ENCODE measurements around the gene ELMO3. TPM values are rescaled to one million over a fixed set of nuclear protein-coding genes. Genes with fewer than 3 reads are reported as not detected.

Gene ELMO3
- total and polyA plus RNA-seq, 2 donors (not counting 3 experiments of a cell fraction or from before 2014, with no cell fraction given) = 3.9 to 5.7 TPM

DNA sequence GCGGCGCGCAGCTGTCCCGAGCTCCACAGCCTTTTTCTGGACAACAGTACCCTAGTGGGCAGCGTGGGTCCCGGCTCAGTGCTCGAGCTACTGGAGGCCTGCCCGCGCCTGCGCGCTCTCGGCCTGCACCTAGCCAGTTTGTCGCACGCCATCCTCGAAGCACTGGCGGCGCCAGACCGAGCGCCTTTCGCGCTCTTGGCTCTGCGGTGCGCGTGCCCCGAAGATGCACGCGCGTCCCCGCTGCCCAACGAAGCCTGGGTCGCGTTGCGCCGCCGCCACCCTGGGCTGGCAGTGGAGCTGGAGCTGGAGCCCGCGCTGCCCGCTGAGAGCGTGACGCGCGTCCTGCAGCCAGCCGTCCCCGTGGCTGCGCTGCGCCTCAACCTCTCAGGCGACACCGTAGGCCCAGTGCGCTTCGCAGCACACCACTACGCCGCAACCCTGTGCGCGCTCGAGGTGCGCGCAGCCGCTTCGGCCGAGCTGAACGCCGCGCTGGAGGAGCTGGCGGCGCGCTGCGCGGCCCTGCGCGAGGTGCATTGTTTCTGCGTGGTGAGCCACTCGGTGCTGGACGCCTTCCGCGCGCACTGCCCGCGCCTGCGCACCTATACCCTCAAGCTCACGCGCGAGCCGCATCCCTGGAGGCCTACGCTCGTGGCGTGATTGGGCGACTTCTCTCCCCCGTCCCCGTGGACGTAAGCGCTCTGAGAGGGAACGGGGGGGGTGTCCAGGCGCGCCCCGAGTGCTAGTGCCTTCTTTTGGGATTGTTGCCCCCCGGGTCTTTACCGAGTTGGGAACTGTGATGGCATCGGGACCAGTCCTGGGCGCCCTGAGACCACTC, 35.5 kb upstream of the ELMO3 start:
- H3K9me1 ChIP-seq (replicated peaks; ENCODE audit: control insufficient read depth, extremely low read depth, insufficient read depth, low read length) = no peaks in the 10 kb centered on the region
- ChIA-PET POLR2A (no interaction called here), CTCF (interaction anchor here (0.7 to 3.4 kb wide), 6 partner anchors 8 to 145 kb away, joined by 3 to 23 read pairs (median 6); no protein-coding TSS in a partner anchor)
- peak overlapping the region; percentile 38 for H2AFZ ChIP-seq (ENCODE audit: low read depth, low read length)
- H3K4me3 ChIP-seq (replicated peaks in 1 of 3; ENCODE audit: insufficient read depth in 1 of 3, low read depth in 1 of 3, low read length in 3 of 3) = peak overlapping the region in 1 of 3 experiments; percentile 8
- no peak overlapping the region for H3K27ac ChIP-seq (ENCODE audit: insufficient read depth, low read depth, low read length)
- peaks cover 18% of the 10 kb centered on the region for H3K4me1 ChIP-seq (ENCODE audit: control insufficient read depth, extremely low read depth, insufficient read depth, low read length)
- H3K79me2 ChIP-seq (ENCODE audit: control insufficient read depth, insufficient read depth, low read length) = no peaks in the 10 kb centered on the region
- H3K9ac ChIP-seq (replicated peaks; ENCODE audit: extremely low read depth, insufficient read depth, low read length) = no peak overlapping the region
- dilution Hi-C loops (cut with MboI; ENCODE audit: extremely low pct_ligation_motif_present, low sequenced_read_pairs) (no loop called here), intact Hi-C loops (cut with micrococcal nuclease) (no loop called here)
- FAIRE-seq (peak; percentile 77), DNase-seq (ENCODE audit: low read depth, low spot score) (peak; percentile 55)
- peaks cover 36 to 46% of the 10 kb centered on the region in 2 experiments for H3K27me3 ChIP-seq (ENCODE audit: control insufficient read depth in 2 of 2, insufficient read depth in 2 of 2, low read length in 2 of 2)
- peak overlapping the region; percentile 43 for H3K4me2 ChIP-seq (ENCODE audit: insufficient read depth, low read length)
- TF ChIP-seq POLR2AphosphoS5 (IDR thresholded peaks at IDR 0.05; ENCODE audit: insufficient read depth, low read depth, low read length) = peak; percentile 37
- TF ChIP-seq EZH2 (IDR thresholded peaks at IDR 0.05; ENCODE audit: borderline replicate concordance, low read depth, low read length, severe bottlenecking) = peak; percentile 72
- no peak for TF ChIP-seq GATA2 (IDR thresholded peaks at IDR 0.05; ENCODE audit: insufficient read depth, insufficient read length, low read depth, low read length)
- no TSS peak for BruUV-seq (replicated peaks)
- no peaks in the 10 kb centered on the region for H4K20me1 ChIP-seq (replicated peaks; ENCODE audit: control insufficient read depth, extremely low read depth, insufficient read depth, low read length)
- H3K9me3 ChIP-seq (replicated peaks; ENCODE audit: control insufficient read depth, insufficient read depth, low read length) = no peaks in the 10 kb centered on the region
- no peaks in the 10 kb centered on the region for H3K36me3 ChIP-seq (ENCODE audit: control insufficient read depth in 2 of 2, extremely low read depth in 1 of 2, insufficient read depth in 2 of 2, low read length in 2 of 2)

DNA sequence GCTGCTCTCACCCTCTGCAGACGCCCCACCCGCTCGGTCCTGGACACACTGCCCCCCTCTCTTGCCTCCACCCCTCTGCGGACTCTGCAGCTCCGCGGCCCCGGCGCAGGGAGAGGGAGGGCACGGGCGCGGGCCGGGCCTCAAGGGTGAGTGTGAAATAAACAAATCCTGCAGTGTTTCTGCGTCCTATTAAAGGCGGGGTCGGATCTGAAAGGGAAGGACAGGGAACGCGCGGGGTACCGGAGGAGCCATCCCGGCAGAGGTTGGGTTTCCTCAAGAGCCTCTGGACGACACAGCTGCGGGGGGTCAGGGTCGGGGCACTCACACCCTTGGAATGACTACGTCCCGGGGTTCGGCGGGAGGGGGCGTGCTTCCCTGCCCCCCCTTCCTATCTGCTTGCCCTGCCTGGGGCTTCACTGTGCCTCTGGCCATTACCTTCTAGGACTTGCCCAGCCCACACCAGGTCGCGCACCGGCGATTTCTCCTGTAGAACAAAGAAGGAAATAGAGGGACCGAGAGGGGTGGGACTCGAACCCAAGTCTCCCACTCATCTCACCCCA, 34.9 kb upstream of the ELMO3 start:
- TF ChIP-seq JUN (IDR thresholded peaks at IDR 0.05; ENCODE audit: borderline replicate concordance, insufficient read depth, insufficient read length, low read depth) (no peak), POLR2AphosphoS5 (IDR thresholded peaks at IDR 0.05; ENCODE audit: insufficient read depth, low read depth, low read length) (no peak), FOS (IDR thresholded peaks at IDR 0.05; ENCODE audit: borderline replicate concordance, insufficient read depth, low read length) (no peak), GATA2 (IDR thresholded peaks at IDR 0.05; ENCODE audit: insufficient read depth, insufficient read length, low read depth, low read length) (no peak), EZH2 (IDR thresholded peaks at IDR 0.05; ENCODE audit: borderline replicate concordance, low read depth, low read length, severe bottlenecking) (no peak), MYC (IDR thresholded peaks at IDR 0.05; ENCODE audit: low read depth, low read length) (no peak), POLR2A (IDR thresholded peaks at IDR 0.05; ENCODE audit: low read depth, low read length) (no peak)
- TF ChIP-seq, protein P1, sequence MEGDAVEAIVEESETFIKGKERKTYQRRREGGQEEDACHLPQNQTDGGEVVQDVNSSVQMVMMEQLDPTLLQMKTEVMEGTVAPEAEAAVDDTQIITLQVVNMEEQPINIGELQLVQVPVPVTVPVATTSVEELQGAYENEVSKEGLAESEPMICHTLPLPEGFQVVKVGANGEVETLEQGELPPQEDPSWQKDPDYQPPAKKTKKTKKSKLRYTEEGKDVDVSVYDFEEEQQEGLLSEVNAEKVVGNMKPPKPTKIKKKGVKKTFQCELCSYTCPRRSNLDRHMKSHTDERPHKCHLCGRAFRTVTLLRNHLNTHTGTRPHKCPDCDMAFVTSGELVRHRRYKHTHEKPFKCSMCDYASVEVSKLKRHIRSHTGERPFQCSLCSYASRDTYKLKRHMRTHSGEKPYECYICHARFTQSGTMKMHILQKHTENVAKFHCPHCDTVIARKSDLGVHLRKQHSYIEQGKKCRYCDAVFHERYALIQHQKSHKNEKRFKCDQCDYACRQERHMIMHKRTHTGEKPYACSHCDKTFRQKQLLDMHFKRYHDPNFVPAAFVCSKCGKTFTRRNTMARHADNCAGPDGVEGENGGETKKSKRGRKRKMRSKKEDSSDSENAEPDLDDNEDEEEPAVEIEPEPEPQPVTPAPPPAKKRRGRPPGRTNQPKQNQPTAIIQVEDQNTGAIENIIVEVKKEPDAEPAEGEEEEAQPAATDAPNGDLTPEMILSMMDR (IDR thresholded peaks at IDR 0.05; ENCODE audit: extremely low read depth in 1 of 2, insufficient read depth in 1 of 2, low read depth in 1 of 2, low read length in 2 of 2) = no peak
- TF ChIP-seq, protein P2, sequence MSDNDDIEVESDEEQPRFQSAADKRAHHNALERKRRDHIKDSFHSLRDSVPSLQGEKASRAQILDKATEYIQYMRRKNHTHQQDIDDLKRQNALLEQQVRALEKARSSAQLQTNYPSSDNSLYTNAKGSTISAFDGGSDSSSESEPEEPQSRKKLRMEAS (IDR thresholded peaks at IDR 0.05; ENCODE audit: insufficient read depth, insufficient read length) = no peak
- FAIRE-seq (no peak), DNase-seq (ENCODE audit: low read depth, low spot score) (no peak)
- Histone ChIP-seq H3K4me2 (ENCODE audit: insufficient read depth, low read length) (peak overlapping the region; percentile 43), H3K79me2 (ENCODE audit: control insufficient read depth, insufficient read depth, low read length) (no peaks in the 10 kb centered on the region), H3K9me3 (replicated peaks; ENCODE audit: control insufficient read depth, insufficient read depth, low read length) (no peaks in the 10 kb centered on the region), H3K9me1 (replicated peaks; ENCODE audit: control insufficient read depth, extremely low read depth, insufficient read depth, low read length) (no peaks in the 10 kb centered on the region), H3K9ac (replicated peaks; ENCODE audit: extremely low read depth, insufficient read depth, low read length) (no peak overlapping the region), H2AFZ (ENCODE audit: low read depth, low read length) (no peak overlapping the region), H3K27me3 (ENCODE audit: control insufficient read depth in 2 of 2, insufficient read depth in 2 of 2, low read length in 2 of 2) (peaks cover 36 to 46% of the 10 kb centered on the region in 2 experiments), H3K36me3 (ENCODE audit: control insufficient read depth in 2 of 2, extremely low read depth in 1 of 2, insufficient read depth in 2 of 2, low read length in 2 of 2) (no peaks in the 10 kb centered on the region), H4K20me1 (replicated peaks; ENCODE audit: control insufficient read depth, extremely low read depth, insufficient read depth, low read length) (no peaks in the 10 kb centered on the region), H3K27ac (ENCODE audit: insufficient read depth, low read depth, low read length) (no peak overlapping the region), H3K4me1 (ENCODE audit: control insufficient read depth, extremely low read depth, insufficient read depth, low read length) (peaks cover 18% of the 10 kb centered on the region), H3K4me3 (replicated peaks in 1 of 3; ENCODE audit: insufficient read depth in 1 of 3, low read depth in 1 of 3, low read length in 3 of 3) (peak overlapping the region in 1 of 3 experiments; percentile 8)
- intact Hi-C loops (cut with micrococcal nuclease) = no loop called here
- ChIA-PET CTCF (interaction anchor here (0.7 to 3.4 kb wide), 4 partner anchors 9 to 21 kb away, joined by 3 to 23 read pairs (median 10); no protein-coding TSS in a partner anchor), POLR2A (interaction anchor here (0.8 kb wide), 1 partner anchor 65 kb away, joined by 5 read pairs; no protein-coding TSS in a partner anchor)
- BruUV-seq (replicated peaks) = no TSS peak
- dilution Hi-C loops (cut with MboI; ENCODE audit: extremely low pct_ligation_motif_present, low sequenced_read_pairs) = no loop called here

All from endothelial cell of umbilical vein (primary cell).